Right hindlimb (tissue), 1 donor: Measurements from ENCODE around the gene DUSP14.

ENCODE experiments used
- DNase-seq: peaks from one replicate; pipeline ENCODE4 v3.0.0-alpha.2; 2018

DUSP14 gene

DNA sequence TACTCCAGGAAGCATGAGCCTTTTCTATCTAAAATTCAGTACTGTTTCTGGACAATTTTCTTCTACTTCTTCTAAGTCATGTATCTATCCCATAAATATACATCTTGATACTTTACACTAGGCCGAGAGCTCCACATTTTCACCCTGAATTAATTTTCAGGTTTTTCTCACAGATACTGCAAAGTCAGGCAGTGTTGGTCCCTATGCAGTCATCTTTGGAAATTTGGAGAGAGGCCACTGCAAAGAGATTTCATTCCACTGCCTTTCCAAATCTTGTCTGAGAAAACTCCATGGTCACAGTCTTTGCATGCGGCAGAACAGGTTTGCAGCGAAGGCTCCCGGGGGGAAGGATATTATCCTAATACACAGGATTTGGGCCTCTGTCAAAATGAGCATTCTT, 28.2 kb downstream of the DUSP14 start:
- no peak for DNase-seq

- DNase-seq = no peak
Measured at GRCh38 chr17:37518826-37519225, 29.1 kb downstream of the DUSP14 start.

DNA sequence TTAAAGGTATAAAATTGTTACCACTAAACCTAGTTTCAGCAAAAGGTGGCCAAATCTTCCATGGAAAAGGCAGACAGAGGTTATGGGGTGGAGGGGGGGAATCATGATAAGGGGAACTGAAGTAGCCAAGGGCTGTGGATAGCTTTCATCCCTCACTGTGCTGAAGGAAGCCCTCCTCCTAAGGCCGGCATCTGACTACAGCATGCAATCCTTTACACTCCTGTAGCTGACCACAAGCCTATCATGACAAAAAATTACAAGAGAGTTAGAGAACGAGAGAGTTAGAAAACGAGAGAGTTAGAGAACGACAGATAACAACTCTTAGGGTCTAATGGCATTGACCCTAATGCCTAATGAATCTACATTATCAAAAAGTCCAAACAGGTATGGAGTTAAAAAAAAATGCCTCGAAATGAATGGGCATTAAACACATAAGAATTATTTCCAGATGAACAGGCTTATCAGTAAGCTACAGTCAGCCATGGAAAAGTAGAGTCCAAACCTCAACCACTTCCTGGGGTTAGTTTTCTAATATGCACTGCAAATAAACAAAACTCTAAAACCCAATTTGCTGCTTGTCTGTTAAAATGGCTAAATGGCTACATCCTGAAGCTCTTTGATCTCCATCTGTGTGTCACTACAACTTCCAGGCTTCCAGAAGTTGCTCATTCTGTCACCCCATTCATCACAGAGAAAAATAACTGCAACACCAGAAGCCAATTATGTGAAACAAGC, 29.7 kb downstream of the DUSP14 start:
- no peak for DNase-seq

- no peak for DNase-seq
Measured at GRCh38 chr17:37520174-37520573, 30.5 kb downstream of the DUSP14 start.

DNA sequence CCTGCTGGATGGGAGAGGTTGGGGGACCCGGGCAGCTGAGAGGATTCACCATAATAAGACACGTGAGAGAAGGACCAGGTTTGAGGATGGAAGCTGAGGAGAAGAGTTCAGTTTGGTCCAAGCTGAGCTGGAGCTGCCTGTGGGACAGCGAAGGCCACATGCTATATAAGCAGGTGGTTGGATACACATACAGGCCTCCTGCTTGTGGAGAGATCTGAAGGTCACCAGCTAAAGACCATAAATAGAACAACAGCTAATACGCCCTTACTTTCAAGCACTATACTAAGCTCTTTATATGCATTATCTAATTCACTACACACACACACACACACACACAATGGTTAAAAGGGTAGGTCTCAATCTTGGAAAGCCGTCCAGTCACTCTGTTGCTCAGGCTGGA, 32.1 kb downstream of the DUSP14 start:
- DNase-seq = no peak

DNA sequence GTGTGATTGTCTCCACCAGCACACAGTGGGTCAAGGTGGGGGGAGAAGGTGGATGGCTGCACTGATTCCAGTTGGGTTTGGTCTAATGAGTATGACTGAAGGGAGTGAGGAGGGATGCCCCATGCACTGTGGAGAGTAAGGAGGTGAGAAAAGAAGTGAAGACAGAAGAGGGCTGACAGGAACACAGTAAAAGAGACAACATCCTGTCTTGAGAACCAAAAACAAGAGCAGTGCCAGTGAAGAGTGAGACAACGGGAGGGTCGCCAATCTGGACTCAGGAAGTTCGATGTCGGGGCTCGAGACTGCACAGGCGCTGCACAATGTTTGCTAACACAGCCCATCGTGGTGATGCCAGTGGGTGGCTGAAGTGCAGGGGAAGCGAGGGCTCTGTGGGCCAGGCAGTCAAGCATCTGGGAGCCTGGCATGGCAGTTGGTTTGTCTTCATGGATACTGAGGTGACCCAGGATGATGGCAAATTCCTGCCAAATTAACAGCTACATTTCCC, 34.1 kb downstream of the DUSP14 start:
- DNase-seq = no peak

GRCh38 chr17:37527249-37527851, 37.7 kb downstream of the DUSP14 start:
- DNase-seq = no peak

GRCh38 chr17:37530420-37530819, 40.7 kb downstream of the DUSP14 start:
- no peak for DNase-seq

GRCh38 chr17:37532756-37533155, 43.1 kb downstream of the DUSP14 start:
- no peak for DNase-seq

- no peak for DNase-seq
Measured at GRCh38 chr17:37535906-37536305, 46.2 kb downstream of the DUSP14 start.

GRCh38 chr17:37538981-37539659, 49.4 kb downstream of the DUSP14 start:
- DNase-seq = no peak

- DNase-seq = no peak
Measured at GRCh38 chr17:37541880-37542660, 52.4 kb downstream of the DUSP14 start.

GRCh38 chr17:37543637-37544052, 54.0 kb downstream of the DUSP14 start:
- DNase-seq = no peak

DNA sequence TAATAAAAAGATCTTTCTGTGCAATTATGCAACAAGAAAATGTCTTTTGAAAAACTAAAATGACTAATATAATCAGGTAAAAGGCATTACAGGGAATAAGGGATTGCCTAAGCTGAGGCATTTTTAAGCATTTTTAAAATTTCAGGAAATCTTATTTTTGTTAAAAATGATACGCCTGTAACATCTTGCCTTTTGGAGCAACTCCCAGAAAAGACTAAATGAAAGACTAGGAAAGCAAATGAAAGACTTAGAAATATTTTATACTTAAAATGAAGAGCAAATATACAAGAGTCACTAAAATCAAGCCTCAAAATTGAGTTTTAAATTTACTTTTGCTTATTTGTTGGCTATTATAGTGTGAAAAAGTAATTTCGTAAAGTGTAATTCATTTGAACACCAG, 55.8 kb downstream of the DUSP14 start:
- DNase-seq = no peak

- DNase-seq = peak; percentile 40
Measured at GRCh38 chr17:37546302-37546701, 56.6 kb downstream of the DUSP14 start.

DNA sequence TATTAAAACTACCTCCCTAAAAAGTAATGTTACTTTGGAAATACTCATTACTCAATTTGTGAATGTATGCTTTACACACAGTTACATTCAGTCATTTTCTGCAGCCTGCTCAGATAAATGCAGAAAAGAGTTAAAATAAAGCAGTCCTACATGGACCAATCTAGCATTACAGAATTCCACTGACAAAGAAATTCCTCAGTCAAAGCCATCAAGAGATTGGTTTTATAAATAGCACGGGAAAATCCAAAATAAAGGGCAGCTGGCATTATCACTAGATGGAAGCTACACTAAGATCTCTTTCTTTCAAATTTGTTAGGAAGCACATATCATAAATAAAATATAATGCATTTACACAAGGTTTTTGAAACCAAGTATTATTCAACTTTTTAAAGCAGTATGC, 58.3 kb downstream of the DUSP14 start:
- no peak for DNase-seq

DNA sequence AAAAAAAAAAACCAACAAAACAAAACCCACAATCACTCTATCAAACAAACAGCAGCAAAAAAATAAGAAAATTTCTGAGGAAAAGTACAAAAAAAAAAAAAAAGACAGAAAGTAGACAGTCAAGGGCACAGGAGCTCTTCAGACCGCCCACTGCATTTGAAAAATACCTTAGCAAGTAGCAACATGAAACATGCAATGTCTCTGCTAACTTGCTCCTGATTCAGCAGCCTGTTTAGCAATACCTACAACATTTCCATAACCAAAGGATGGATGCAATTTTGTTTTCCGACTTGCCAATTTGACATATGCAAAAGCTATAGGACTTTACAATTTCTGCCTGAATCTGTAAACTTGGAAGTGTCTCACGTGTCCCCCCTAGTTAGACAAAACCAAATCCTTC, 62.1 kb downstream of the DUSP14 start:
- no peak for DNase-seq

- DNase-seq = no peak
Measured at GRCh38 chr17:37553401-37553966, 63.8 kb downstream of the DUSP14 start.

DNA sequence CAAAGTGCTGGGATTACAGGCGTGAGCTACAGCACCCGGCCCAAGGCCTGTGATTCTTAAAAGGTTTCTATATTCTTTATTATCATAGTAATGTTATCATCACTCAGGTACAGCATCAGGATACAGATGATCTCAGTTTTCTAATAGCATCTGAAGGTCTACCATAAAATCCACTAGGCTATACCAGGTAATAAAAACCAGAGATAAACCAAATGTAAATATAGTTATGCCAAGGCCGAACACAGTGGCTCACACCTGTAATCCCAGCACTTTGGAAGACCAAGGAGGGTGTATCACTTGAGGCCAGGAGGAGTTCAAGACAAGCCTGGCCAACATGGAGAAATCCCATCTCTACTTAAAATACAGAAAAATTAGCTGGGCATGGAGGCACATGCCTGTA, 65.7 kb downstream of the DUSP14 start:
- DNase-seq = no peak

- DNase-seq = no peak
Measured at GRCh38 chr17:37557482-37557881, 67.8 kb downstream of the DUSP14 start.

DNA sequence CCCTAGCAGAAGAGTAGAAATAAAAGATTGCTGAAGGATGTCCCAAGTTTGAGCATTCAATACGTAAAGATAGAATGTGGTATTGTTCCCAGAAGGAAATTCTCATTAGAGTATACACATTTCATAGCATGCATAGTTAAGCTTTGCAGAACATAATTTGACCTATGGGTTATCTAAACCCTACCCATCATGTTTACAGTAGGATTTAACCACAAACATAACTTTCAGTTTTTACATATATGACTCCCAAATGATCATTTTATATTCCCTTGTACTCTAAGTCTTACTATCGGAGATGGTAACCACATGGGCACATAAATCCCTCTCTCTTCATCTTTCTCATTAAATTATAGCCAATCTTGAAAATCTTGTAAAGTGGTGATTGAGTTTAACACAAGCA, 68.6 kb downstream of the DUSP14 start:
- DNase-seq = no peak

- DNase-seq = no peak
Measured at GRCh38 chr17:37562016-37562745, 72.5 kb downstream of the DUSP14 start.
